Astrocyte (in vitro differentiated cells and primary cell): ENCODE measurements around the gene GGNBP2.

Source experiments
- CTCF ChIP-seq: IDR thresholded peaks from 2 replicates; pipeline ENCODE4 v1.5.1; 2011; ENCODE audit warnings: low read depth, mild to moderate bottlenecking, inconsistent platforms, low read length, moderate library complexity; ENCODE audit not compliant: insufficient read depth
- EZH2 ChIP-seq: IDR thresholded peaks from 2 replicates; pipeline ENCODE4 v1.6.1; 2012; ENCODE audit warnings: mild to moderate bottlenecking, low read length, inconsistent platforms; ENCODE audit not compliant: insufficient read depth

- TF ChIP-seq CTCF (no peak), EZH2 (no peak)
These were observed 40.6 kb upstream of the GGNBP2 start for GRCh38 chr17:36504156-36504545.
